Endothelial cell of umbilical vein (primary cell): ENCODE results near the gene LIMCH1. TPM values are rescaled to one million over a fixed set of nuclear protein-coding genes. Genes with fewer than 3 reads are reported as not detected.

Source experiments
- BruUV-seq: library from RNA; stranded (reverse); fragments of 400-500 nt; replicated peaks from 2 replicates; lab custom pipeline; 2021; lab: Mats Ljungman, UMichigan
- CTCF ChIA-PET: fragments of 300-600, 350-600 bp; sonication (Branson Sonifier 250); formaldehyde crosslinking; loops from one replicate; lab custom pipeline; 2021; ENCODE audit warnings: antibody characterized with exemption, inconsistent platforms; lab: Charles Lee
- POLR2A ChIA-PET: fragments of 300-600, 350-600 bp; sonication (Branson Sonifier 250); formaldehyde crosslinking; loops from one replicate; lab custom pipeline; 2021; ENCODE audit warnings: antibody characterized with exemption, inconsistent platforms; lab: Charles Lee
- DNase-seq: peaks from one replicate; pipeline ENCODE4 v3.0.0-alpha.2; 2011; ENCODE audit warnings: low read depth, low spot score
- FAIRE-seq: peaks from 2 replicates; lab custom pipeline; 2011; peaks lifted over from hg19 to GRCh38; lab: Jason Lieb, UNC
- H2AFZ ChIP-seq: 2 replicates; pipeline ENCODE4 v1.6.0; 2012; ENCODE audit warnings: low read depth, low read length, control low read depth, inconsistent platforms
- H3K27ac ChIP-seq: 2 replicates; pipeline ENCODE4 v1.5.1; 2011; ENCODE audit warnings: low read depth, mild to moderate bottlenecking, control low read depth, low read length, moderate library complexity; ENCODE audit not compliant: insufficient read depth
- H3K27me3 ChIP-seq, 2 experiments: 2 replicates each; pipeline versions ENCODE4 v1.6.0 to v1.6.1; 2011; ENCODE audit warnings: low read length in 2 of 2, mixed read lengths in 1 of 2; ENCODE audit not compliant: control insufficient read depth in 2 of 2, insufficient read depth in 2 of 2
- H3K36me3 ChIP-seq, 2 experiments: 2 replicates in 1 of 2; 3 replicates in 1 of 2; pipeline ENCODE4 v1.5.1; 2011; ENCODE audit warnings: low read length in 2 of 2, mild to moderate bottlenecking in 1 of 2, moderate library complexity in 1 of 2; ENCODE audit not compliant: control insufficient read depth in 2 of 2, insufficient read depth in 2 of 2; ENCODE audit errors: extremely low read depth in 1 of 2
- H3K4me1 ChIP-seq: 3 replicates; pipeline ENCODE4 v1.5.1; 2011; ENCODE audit warnings: mild to moderate bottlenecking, low read length; ENCODE audit not compliant: control insufficient read depth, insufficient read depth; ENCODE audit errors: extremely low read depth
- H3K4me2 ChIP-seq: 2 replicates; pipeline ENCODE4 v1.6.1; 2011; ENCODE audit warnings: low read length, control low read depth, mixed read lengths; ENCODE audit not compliant: insufficient read depth
- H3K4me3 ChIP-seq, 3 experiments: fragments of 200-600 bp in 1 of 3; sonication (generic), shearing (Covaris generic) in 1 of 3; replicated peaks in 1 of 3; 2 replicates each; pipeline ENCODE4 v1.5.1; 2011 to 2016; ENCODE audit warnings: control low read depth in 3 of 3, low read length in 3 of 3, mild to moderate bottlenecking in 2 of 3, inconsistent platforms in 1 of 3, low read depth in 1 of 3, moderate library complexity in 1 of 3; ENCODE audit not compliant: insufficient read depth in 1 of 3
- H3K79me2 ChIP-seq: 2 replicates; pipeline ENCODE4 v1.6.0; 2012; ENCODE audit warnings: low read length, inconsistent platforms; ENCODE audit not compliant: control insufficient read depth, insufficient read depth
- H3K9ac ChIP-seq: replicated peaks from 2 replicates; pipeline ENCODE3; 2011; ENCODE audit warnings: low read length, control low read depth; ENCODE audit not compliant: insufficient read depth; ENCODE audit errors: extremely low read depth
- H3K9me1 ChIP-seq: replicated peaks from 3 replicates; pipeline ENCODE4 v1.6.0; 2011; ENCODE audit warnings: mild to moderate bottlenecking, low read length; ENCODE audit not compliant: control insufficient read depth, insufficient read depth; ENCODE audit errors: extremely low read depth
- H3K9me3 ChIP-seq: replicated peaks from 2 replicates; pipeline ENCODE4 v1.5.1; 2012; ENCODE audit warnings: low read length, inconsistent platforms; ENCODE audit not compliant: control insufficient read depth, insufficient read depth
- H4K20me1 ChIP-seq: replicated peaks from 2 replicates; pipeline ENCODE3; 2011; ENCODE audit warnings: mild to moderate bottlenecking, low read length; ENCODE audit not compliant: control insufficient read depth, insufficient read depth; ENCODE audit errors: extremely low read depth
- CTCF ChIP-seq, 2 donors: IDR thresholded peaks; 1 replicate in 1 of 2; 2 replicates in 1 of 2; pipeline ENCODE4 v1.5.1; 2011; ENCODE audit warnings: low read length in 2 of 2, mild to moderate bottlenecking in 2 of 2, moderate library complexity in 2 of 2, control low read depth in 1 of 2, inconsistent platforms in 1 of 2, low read depth in 1 of 2; ENCODE audit not compliant: insufficient read depth in 1 of 2; ENCODE audit errors: extremely low read depth in 1 of 2
- EZH2 ChIP-seq: IDR thresholded peaks from 2 replicates; pipeline ENCODE4 v1.6.1; 2012; ENCODE audit warnings: borderline replicate concordance, low read depth, mild to moderate bottlenecking, moderate library complexity, low read length, inconsistent platforms; ENCODE audit not compliant: severe bottlenecking
- FOS ChIP-seq: IDR thresholded peaks from 2 replicates; pipeline ENCODE4 v1.6.1; 2011; ENCODE audit warnings: mild to moderate bottlenecking, low read length, moderate library complexity, borderline replicate concordance; ENCODE audit not compliant: insufficient read depth
- GATA2 ChIP-seq: IDR thresholded peaks from 2 replicates; pipeline ENCODE4 v1.7.0; 2011; ENCODE audit warnings: low read depth, mild to moderate bottlenecking, moderate library complexity, mixed read lengths, low read length; ENCODE audit not compliant: insufficient read length, insufficient read depth
- JUN ChIP-seq: IDR thresholded peaks from 2 replicates; pipeline ENCODE4 v1.6.1; 2011; ENCODE audit warnings: borderline replicate concordance, low read depth; ENCODE audit not compliant: insufficient read length, insufficient read depth
- MAX ChIP-seq: IDR thresholded peaks from 2 replicates; pipeline ENCODE4 v1.6.1; 2011; ENCODE audit not compliant: insufficient read depth, insufficient read length
- MYC ChIP-seq: IDR thresholded peaks from one replicate; pipeline ENCODE4 v1.6.1; 2011; ENCODE audit warnings: mild to moderate bottlenecking, low read depth, low read length
- POLR2A ChIP-seq: IDR thresholded peaks from 2 replicates; pipeline ENCODE4 v1.6.1; 2012; ENCODE audit warnings: low read depth, mild to moderate bottlenecking, control low read depth, low read length
- POLR2AphosphoS5 ChIP-seq: IDR thresholded peaks from 2 replicates; pipeline ENCODE4 v1.6.1; 2012; ENCODE audit warnings: low read depth, mild to moderate bottlenecking, control low read depth, low read length, moderate library complexity; ENCODE audit not compliant: insufficient read depth
- dilution Hi-C: fragments of 300-500 bp; cut with MboI; formaldehyde crosslinking; loops from one replicate; pipeline ENCODE4 v1.15.0; 2019; ENCODE audit warnings: low sequenced_read_pairs; ENCODE audit not compliant: extremely low pct_ligation_motif_present
- intact Hi-C: fragments of 100-400 bp; cut with micrococcal nuclease; formaldehyde crosslinking; loops from one replicate; pipeline ENCODE4 v1.10.0; 2022
- polyA plus RNA-seq, 4 experiments: library from polyadenylated mRNA; depleted of rRNA in 3 of 4; stranded (reverse) in 3 of 4; unstranded in 1 of 4; fragments of >200 nt; gene quantifications; 2 replicates each; pipeline versions ENCODE4 v1.2.1 to v1.2.3, GENCODE V29; 2011 to 2012; ENCODE audit warnings: missing spikeins in 1 of 4
- total RNA-seq: library from RNA; stranded (reverse); gene quantifications from 2 replicates; pipeline ENCODE4 v1.2.3, GENCODE V29; 2021

The LIMCH1 gene
- total and polyA plus RNA-seq, 2 donors (not counting 3 experiments of a cell fraction or from before 2014, with no cell fraction given), result 14.3 to 32.8 TPM

GRCh38 chr4:41510179-41510578 lies 27.8 kb upstream of the LIMCH1 start:
- Histone ChIP-seq H3K36me3 (no peaks in the 10 kb centered on the region), H4K20me1 (no peaks in the 10 kb centered on the region), H3K9ac (no peak overlapping the region), H3K4me2 (no peak overlapping the region), H3K9me1 (no peaks in the 10 kb centered on the region), H3K4me3 (no peak overlapping the region), H2AFZ (no peak overlapping the region), H3K79me2 (no peaks in the 10 kb centered on the region), H3K27ac (no peak overlapping the region), H3K27me3 (peaks cover 0 to 4% of the 10 kb centered on the region in 2 experiments), H3K9me3 (no peaks in the 10 kb centered on the region), H3K4me1 (no peaks in the 10 kb centered on the region)
- dilution Hi-C loops (no loop called here), intact Hi-C loops (no loop called here)
- DNase-seq (no peak), FAIRE-seq (no peak)
- BruUV-seq, result no TSS peak
- POLR2A ChIA-PET, result no interaction called here
- TF ChIP-seq CTCF (IDR thresholded peaks at IDR 0.05; ENCODE audit: extremely low read depth in 1 of 2, insufficient read depth in 1 of 2, low read depth in 1 of 2, low read length in 2 of 2) (no peak), EZH2 (no peak), MAX (no peak), JUN (no peak), GATA2 (no peak), POLR2AphosphoS5 (no peak), FOS (no peak), MYC (no peak), POLR2A (no peak)
- CTCF ChIA-PET, result no interaction called here
